HepG2 (cell line): Measurements from ENCODE around the gene XIAP. TPM values are rescaled to one million over a fixed set of nuclear protein-coding genes. Genes with fewer than 3 reads are reported as not detected.

Source experiments
- ELF3 ChIP-seq: IDR thresholded peaks from 2 replicates; pipeline ENCODE4 v1.6.1; 2016; ENCODE audit warnings: missing genetic modification reagents, missing compliant biosample characterization
- HDAC1 ChIP-seq: sonication (generic); formaldehyde crosslinking; IDR thresholded peaks from 2 replicates; pipeline ENCODE4 v1.5.1; 2020; ENCODE audit warnings: mild to moderate bottlenecking, missing genetic modification reagents
- JUNB ChIP-seq: sonication (generic); formaldehyde crosslinking; IDR thresholded peaks from 2 replicates; pipeline ENCODE4 v1.8.0; 2022; ENCODE audit warnings: missing genetic modification reagents, mild to moderate bottlenecking, borderline replicate concordance
- NR3C1 ChIP-seq: sonication (generic); formaldehyde crosslinking; IDR thresholded peaks from 2 replicates; pipeline ENCODE4 v1.4.0; 2020; ENCODE audit warnings: missing genetic modification reagents
- RXRA ChIP-seq: sonication (generic); formaldehyde crosslinking; IDR thresholded peaks from 2 replicates; pipeline ENCODE4 v1.5.1; 2020; ENCODE audit warnings: missing genetic modification reagents
- SMAD3 ChIP-seq: sonication (generic); formaldehyde crosslinking; IDR thresholded peaks from 2 replicates; pipeline ENCODE4 v1.4.0; 2020; ENCODE audit warnings: missing genetic modification reagents
- STAG1 ChIP-seq: sonication (generic); formaldehyde crosslinking; IDR thresholded peaks from 2 replicates; pipeline ENCODE4 v1.4.0; 2020; ENCODE audit warnings: missing genetic modification reagents
- ZMYM4 ChIP-seq: sonication (generic); formaldehyde crosslinking; IDR thresholded peaks from 2 replicates; pipeline ENCODE4 v1.8.1; 2023; ENCODE audit warnings: mild to moderate bottlenecking, missing genetic modification reagents
- ZNF17 ChIP-seq: sonication (generic); formaldehyde crosslinking; IDR thresholded peaks from 2 replicates; pipeline ENCODE4 v1.5.0; 2020; ENCODE audit warnings: mild to moderate bottlenecking, missing genetic modification reagents
- ZNF335 ChIP-seq: sonication (generic); formaldehyde crosslinking; IDR thresholded peaks from 2 replicates; pipeline ENCODE4 v1.4.0; 2020; ENCODE audit warnings: missing genetic modification reagents
- ZNF343 ChIP-seq: sonication (generic); formaldehyde crosslinking; IDR thresholded peaks from 2 replicates; pipeline ENCODE4 v1.4.0; 2020; ENCODE audit warnings: mild to moderate bottlenecking, missing genetic modification reagents
- ZNF629 ChIP-seq: sonication (generic); formaldehyde crosslinking; conservative IDR thresholded peaks from 2 replicates; pipeline ENCODE4 v1.5.0; 2020; ENCODE audit warnings: missing genetic modification reagents
- ZNF850 ChIP-seq: sonication (generic); formaldehyde crosslinking; conservative IDR thresholded peaks from 2 replicates; pipeline ENCODE4 v1.9.0; 2021; ENCODE audit warnings: mild to moderate bottlenecking, missing genetic modification reagents
- ZNF878 ChIP-seq: sonication (generic); formaldehyde crosslinking; IDR thresholded peaks from 2 replicates; pipeline ENCODE4 v1.8.1; 2023; ENCODE audit warnings: mild to moderate bottlenecking, missing genetic modification reagents, moderate library complexity
- polyA plus RNA-seq, 8 experiments: library from polyadenylated mRNA; depleted of rRNA in 3 of 8; stranded (reverse) in 7 of 8; unstranded in 1 of 8; fragments of >200 nt; fragmentation: Illumina TruSeq in 4 of 8; extraction: Trizol in 4 of 8; gene quantifications; 2 replicates each; pipeline versions ENCODE4 v1.2.1 to v1.2.3, GENCODE V29; 2011 to 2016; ENCODE audit warnings: low read depth in 4 of 8, missing spikeins in 1 of 8, mixed read lengths in 1 of 8; ENCODE audit not compliant: insufficient read depth in 1 of 8
- total RNA-seq, 5 experiments: library from RNA; depleted of rRNA; stranded (reverse); fragments of >200 nt; fragmentation: Illumina TruSeq; extraction: Trizol; gene quantifications; 2 replicates each; pipeline ENCODE4 v1.2.3, GENCODE V29; 2016; ENCODE audit warnings: low read depth in 1 of 5
- TF ChIP-seq, protein P1 (sequence below): sonication (generic); formaldehyde crosslinking; IDR thresholded peaks from 2 replicates; pipeline ENCODE4 v1.8.0; 2022; ENCODE audit warnings: missing genetic modification reagents, low read depth, mild to moderate bottlenecking, borderline replicate concordance
- TF ChIP-seq, protein P2 (sequence below): sonication (generic); formaldehyde crosslinking; IDR thresholded peaks from 2 replicates; pipeline ENCODE4 v1.5.0; 2020; ENCODE audit warnings: missing genetic modification reagents
- TF ChIP-seq, protein P3 (sequence below): sonication (generic); formaldehyde crosslinking; IDR thresholded peaks from 2 replicates; pipeline ENCODE4 v1.5.1; 2020; ENCODE audit warnings: mild to moderate bottlenecking, missing genetic modification reagents
- TF ChIP-seq, protein P4 (sequence below): sonication (generic); formaldehyde crosslinking; IDR thresholded peaks from 2 replicates; pipeline ENCODE4 v1.4.0; 2020; ENCODE audit warnings: mild to moderate bottlenecking, missing genetic modification reagents, borderline replicate concordance

Gene XIAP
- total and polyA plus RNA-seq, 2 of the 13 experiments (the other 11 are each of a cell fraction or from before 2014, with no cell fraction given): 12.9 to 29.5 TPM

DNA sequence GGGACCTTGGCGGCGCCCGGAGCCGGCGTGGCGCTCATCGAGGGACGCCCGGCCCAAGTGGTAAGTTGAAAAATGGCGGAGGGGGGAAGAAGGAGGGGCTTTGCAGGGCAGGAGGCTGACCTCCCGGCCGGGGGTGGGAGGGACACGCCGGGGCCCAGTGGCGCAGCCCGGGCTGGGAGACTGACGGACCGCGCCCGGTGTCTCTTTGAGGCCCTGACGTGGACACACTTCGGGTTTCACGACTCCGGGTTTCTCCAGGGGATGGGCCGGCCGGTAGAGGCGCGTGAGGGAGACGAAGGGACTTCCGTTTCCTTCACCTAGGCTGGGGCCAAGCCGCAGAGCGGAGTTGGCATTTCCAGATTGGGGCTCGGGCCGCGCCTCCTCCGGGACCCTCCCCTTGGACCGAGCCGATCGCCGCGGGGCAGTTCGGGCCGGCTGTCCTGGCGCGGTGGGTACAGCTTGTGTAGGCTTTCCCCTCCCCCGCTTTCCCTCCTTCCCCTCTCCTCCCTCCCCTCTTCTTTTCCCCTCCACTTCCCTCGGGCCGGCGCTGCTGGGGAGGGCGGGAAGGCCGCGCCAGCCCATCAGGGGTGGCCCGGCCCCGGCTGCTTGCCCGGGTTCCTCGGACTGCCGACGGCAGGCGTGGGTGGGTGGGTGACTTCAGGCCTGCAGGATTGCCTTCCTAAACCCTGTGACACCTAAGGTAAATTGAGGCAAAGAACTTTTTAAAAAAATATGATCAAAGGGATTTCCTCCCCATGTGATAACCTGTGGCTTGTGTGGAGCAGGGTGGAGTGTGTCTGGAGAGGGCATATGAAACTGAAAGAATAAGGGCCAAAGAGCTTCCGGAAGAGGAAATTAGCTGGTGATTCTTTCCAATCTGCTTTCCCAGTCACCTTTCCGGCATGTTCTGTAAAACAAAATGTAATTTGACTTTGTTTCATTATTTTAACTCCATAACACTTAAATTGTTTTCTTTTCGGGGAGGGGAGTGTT is at the start of gene XIAP (continued):
- TF ChIP-seq, protein P1, sequence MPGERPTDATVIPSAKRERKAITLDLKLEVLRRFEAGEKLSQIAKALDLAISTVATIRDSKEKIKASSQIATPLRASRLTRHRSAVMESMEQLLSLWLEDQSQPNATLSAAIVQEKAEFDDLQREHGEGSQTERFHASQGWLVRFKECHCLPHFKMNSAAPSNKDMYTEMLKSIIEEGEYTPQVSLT (CRISPR knock-in tag): no peak
- TF ChIP-seq ZNF878 (CRISPR knock-in tag) (0 out of 2 replicates have a peak, but pooled peaks have one; percentile 15), ZMYM4 (CRISPR knock-in tag) (no peak), ZNF850 (no peak), ZNF335 (CRISPR knock-in tag) (no peak), NR3C1 (CRISPR knock-in tag) (no peak), ZNF629 (no peak), ELF3 (CRISPR knock-in tag) (peak; percentile 50; the same call in 1 of the 2 replicates), SMAD3 (CRISPR knock-in tag) (no peak), HDAC1 (CRISPR knock-in tag) (peak; percentile 31; the same call in 1 of the 2 replicates), ZNF343 (CRISPR knock-in tag) (no peak), ZNF17 (CRISPR knock-in tag) (no peak), JUNB (CRISPR knock-in tag) (no peak), RXRA (CRISPR knock-in tag) (peak; percentile 52; the same call in 1 of the 2 replicates), STAG1 (CRISPR knock-in tag) (no peak)
- TF ChIP-seq, protein P2, sequence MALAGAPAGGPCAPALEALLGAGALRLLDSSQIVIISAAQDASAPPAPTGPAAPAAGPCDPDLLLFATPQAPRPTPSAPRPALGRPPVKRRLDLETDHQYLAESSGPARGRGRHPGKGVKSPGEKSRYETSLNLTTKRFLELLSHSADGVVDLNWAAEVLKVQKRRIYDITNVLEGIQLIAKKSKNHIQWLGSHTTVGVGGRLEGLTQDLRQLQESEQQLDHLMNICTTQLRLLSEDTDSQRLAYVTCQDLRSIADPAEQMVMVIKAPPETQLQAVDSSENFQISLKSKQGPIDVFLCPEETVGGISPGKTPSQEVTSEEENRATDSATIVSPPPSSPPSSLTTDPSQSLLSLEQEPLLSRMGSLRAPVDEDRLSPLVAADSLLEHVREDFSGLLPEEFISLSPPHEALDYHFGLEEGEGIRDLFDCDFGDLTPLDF (CRISPR knock-in tag): no peak
- TF ChIP-seq, protein P3, sequence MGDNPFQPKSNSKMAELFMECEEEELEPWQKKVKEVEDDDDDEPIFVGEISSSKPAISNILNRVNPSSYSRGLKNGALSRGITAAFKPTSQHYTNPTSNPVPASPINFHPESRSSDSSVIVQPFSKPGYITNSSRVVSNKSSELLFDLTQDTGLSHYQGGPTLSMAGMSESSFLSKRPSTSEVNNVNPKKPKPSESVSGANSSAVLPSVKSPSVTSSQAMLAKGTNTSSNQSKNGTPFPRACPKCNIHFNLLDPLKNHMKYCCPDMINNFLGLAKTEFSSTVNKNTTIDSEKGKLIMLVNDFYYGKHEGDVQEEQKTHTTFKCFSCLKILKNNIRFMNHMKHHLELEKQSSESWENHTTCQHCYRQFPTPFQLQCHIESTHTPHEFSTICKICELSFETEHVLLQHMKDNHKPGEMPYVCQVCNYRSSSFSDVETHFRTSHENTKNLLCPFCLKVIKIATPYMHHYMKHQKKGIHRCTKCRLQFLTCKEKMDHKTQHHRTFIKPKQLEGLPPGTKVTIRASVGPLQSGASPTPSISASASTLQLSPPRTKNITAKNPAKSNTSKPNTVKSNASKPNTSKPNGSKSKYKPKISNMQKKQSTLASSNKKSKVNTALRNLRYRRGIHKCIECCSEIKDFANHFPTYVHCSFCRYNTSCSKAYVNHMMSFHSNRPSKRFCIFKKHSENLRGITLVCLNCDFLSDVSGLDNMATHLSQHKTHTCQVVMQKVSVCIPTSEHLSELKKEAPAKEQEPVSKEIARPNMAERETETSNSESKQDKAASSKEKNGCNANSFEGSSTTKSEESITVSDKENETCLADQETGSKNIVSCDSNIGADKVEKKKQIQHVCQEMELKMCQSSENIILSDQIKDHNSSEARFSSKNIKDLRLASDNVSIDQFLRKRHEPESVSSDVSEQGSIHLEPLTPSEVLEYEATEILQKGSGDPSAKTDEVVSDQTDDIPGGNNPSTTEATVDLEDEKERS: no peak
- TF ChIP-seq, protein P4, sequence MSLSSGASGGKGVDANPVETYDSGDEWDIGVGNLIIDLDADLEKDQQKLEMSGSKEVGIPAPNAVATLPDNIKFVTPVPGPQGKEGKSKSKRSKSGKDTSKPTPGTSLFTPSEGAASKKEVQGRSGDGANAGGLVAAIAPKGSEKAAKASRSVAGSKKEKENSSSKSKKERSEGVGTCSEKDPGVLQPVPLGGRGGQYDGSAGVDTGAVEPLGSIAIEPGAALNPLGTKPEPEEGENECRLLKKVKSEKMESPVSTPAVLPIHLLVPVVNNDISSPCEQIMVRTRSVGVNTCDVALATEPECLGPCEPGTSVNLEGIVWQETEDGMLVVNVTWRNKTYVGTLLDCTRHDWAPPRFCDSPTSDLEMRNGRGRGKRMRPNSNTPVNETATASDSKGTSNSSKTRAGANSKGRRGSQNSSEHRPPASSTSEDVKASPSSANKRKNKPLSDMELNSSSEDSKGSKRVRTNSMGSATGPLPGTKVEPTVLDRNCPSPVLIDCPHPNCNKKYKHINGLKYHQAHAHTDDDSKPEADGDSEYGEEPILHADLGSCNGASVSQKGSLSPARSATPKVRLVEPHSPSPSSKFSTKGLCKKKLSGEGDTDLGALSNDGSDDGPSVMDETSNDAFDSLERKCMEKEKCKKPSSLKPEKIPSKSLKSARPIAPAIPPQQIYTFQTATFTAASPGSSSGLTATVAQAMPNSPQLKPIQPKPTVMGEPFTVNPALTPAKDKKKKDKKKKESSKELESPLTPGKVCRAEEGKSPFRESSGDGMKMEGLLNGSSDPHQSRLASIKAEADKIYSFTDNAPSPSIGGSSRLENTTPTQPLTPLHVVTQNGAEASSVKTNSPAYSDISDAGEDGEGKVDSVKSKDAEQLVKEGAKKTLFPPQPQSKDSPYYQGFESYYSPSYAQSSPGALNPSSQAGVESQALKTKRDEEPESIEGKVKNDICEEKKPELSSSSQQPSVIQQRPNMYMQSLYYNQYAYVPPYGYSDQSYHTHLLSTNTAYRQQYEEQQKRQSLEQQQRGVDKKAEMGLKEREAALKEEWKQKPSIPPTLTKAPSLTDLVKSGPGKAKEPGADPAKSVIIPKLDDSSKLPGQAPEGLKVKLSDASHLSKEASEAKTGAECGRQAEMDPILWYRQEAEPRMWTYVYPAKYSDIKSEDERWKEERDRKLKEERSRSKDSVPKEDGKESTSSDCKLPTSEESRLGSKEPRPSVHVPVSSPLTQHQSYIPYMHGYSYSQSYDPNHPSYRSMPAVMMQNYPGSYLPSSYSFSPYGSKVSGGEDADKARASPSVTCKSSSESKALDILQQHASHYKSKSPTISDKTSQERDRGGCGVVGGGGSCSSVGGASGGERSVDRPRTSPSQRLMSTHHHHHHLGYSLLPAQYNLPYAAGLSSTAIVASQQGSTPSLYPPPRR: no peak
